WTC11 (cell line): ENCODE results near the gene SLC39A7. TPM values are rescaled to one million over a fixed set of nuclear protein-coding genes. Genes with fewer than 3 reads are reported as not detected.

ENCODE experiments used
- ATAC-seq: fragments of 200-7000 bp; cut with Tn5 transposase; 2 replicates; pipeline ENCODE4 v1.10.0; 2021; ENCODE audit warnings: mild to moderate bottlenecking, moderate library complexity
- CTCF ChIA-PET: fragments of 300-600 bp; sonication (Branson Sonifier 250); formaldehyde crosslinking; loops from one replicate; lab custom pipeline; 2021; ENCODE audit warnings: antibody characterized with exemption; lab: Charles Lee
- POLR2A ChIA-PET: fragments of 350-600 bp; sonication (Branson Sonifier 250); formaldehyde crosslinking; loops from one replicate; lab custom pipeline; 2021; ENCODE audit warnings: antibody characterized with exemption; lab: Charles Lee
- DNase-seq: peaks from one replicate; pipeline ENCODE4 v3.0.0; 2021; ENCODE audit warnings: low spot score
- H3K27ac Mint-ChIP-seq: 2 replicates; pipeline ENCODE4 v1.8.0; 2021; ENCODE audit warnings: mixed read lengths
- H3K27me3 Mint-ChIP-seq: 2 replicates; pipeline ENCODE4 v1.8.0; 2021; ENCODE audit warnings: low read depth, mild to moderate bottlenecking, moderate library complexity, mixed read lengths
- H3K36me3 Mint-ChIP-seq: 2 replicates; pipeline ENCODE4 v1.8.0; 2021; ENCODE audit warnings: mixed read lengths
- H3K4me1 Mint-ChIP-seq: 2 replicates; pipeline ENCODE4 v1.8.0; 2022; ENCODE audit warnings: mixed read lengths
- H3K4me3 Mint-ChIP-seq: 2 replicates; pipeline ENCODE4 v1.8.0; 2021; ENCODE audit warnings: mild to moderate bottlenecking, moderate library complexity, mixed read lengths
- H3K9me3 Mint-ChIP-seq: 2 replicates; pipeline ENCODE4 v1.8.0; 2021; ENCODE audit warnings: mixed read lengths
- ATF6 ChIP-seq: sonication (generic); formaldehyde crosslinking; IDR thresholded peaks from 2 replicates; pipeline ENCODE4 v1.8.1; 2023; ENCODE audit warnings: mild to moderate bottlenecking, missing genetic modification reagents
- CREB1 ChIP-seq: sonication (generic); formaldehyde crosslinking; IDR thresholded peaks from 2 replicates; pipeline ENCODE4 v1.8.0; 2023; ENCODE audit warnings: mild to moderate bottlenecking, missing genetic modification reagents
- EMX1 ChIP-seq: fragments of 250-450 bp; sonication (Bioruptor Pico); IDR thresholded peaks from 2 replicates; pipeline ENCODE4 v1.8.0; 2021; ENCODE audit warnings: mild to moderate bottlenecking
- ESRRA ChIP-seq: sonication (generic); formaldehyde crosslinking; IDR thresholded peaks from 2 replicates; pipeline ENCODE4 v1.8.1; 2022; ENCODE audit warnings: mild to moderate bottlenecking, missing genetic modification reagents, borderline replicate concordance
- FOXP1 ChIP-seq: sonication (generic); formaldehyde crosslinking; IDR thresholded peaks from 2 replicates; pipeline ENCODE4 v1.8.0; 2022; ENCODE audit warnings: missing genetic modification reagents, mild to moderate bottlenecking, moderate library complexity, borderline replicate concordance
- GRHL2 ChIP-seq: fragments of 250-450 bp; sonication (Bioruptor Pico); IDR thresholded peaks from 2 replicates; pipeline ENCODE4 v1.8.0; 2022; ENCODE audit warnings: mild to moderate bottlenecking, moderate library complexity; ENCODE audit not compliant: insufficient replicate concordance, severe bottlenecking
- HMGXB4 ChIP-seq: sonication (generic); formaldehyde crosslinking; IDR thresholded peaks from 2 replicates; pipeline ENCODE4 v1.8.1; 2023; ENCODE audit warnings: mild to moderate bottlenecking, moderate library complexity, missing genetic modification reagents
- JAZF1 ChIP-seq: fragments of 250-450 bp; sonication (Bioruptor Pico); IDR thresholded peaks from 2 replicates; pipeline ENCODE4 v1.9.0; 2021; ENCODE audit warnings: moderate library complexity, mild to moderate bottlenecking, inconsistent platforms
- MAX ChIP-seq: sonication (generic); formaldehyde crosslinking; IDR thresholded peaks from 2 replicates; pipeline ENCODE4 v1.8.0; 2022; ENCODE audit warnings: mild to moderate bottlenecking, missing genetic modification reagents
- OVOL2 ChIP-seq: fragments of 250-450 bp; sonication (Bioruptor Pico); IDR thresholded peaks from 2 replicates; pipeline ENCODE4 v1.9.0; 2021; ENCODE audit warnings: mild to moderate bottlenecking, borderline replicate concordance
- PRRX2 ChIP-seq: fragments of 250-450 bp; sonication (Bioruptor Pico); IDR thresholded peaks from 2 replicates; pipeline ENCODE4 v1.8.0; 2021; ENCODE audit warnings: mild to moderate bottlenecking
- RELA ChIP-seq: sonication (generic); formaldehyde crosslinking; IDR thresholded peaks from 2 replicates; pipeline ENCODE4 v1.8.1; 2022; ENCODE audit warnings: missing genetic modification reagents, mild to moderate bottlenecking, borderline replicate concordance
- STAT6 ChIP-seq: sonication (generic); formaldehyde crosslinking; conservative IDR thresholded peaks from 2 replicates; pipeline ENCODE4 v1.8.1; 2023; ENCODE audit warnings: mild to moderate bottlenecking, low read depth, missing genetic modification reagents, moderate library complexity
- USF1 ChIP-seq: sonication (generic); formaldehyde crosslinking; IDR thresholded peaks from 2 replicates; pipeline ENCODE4 v1.8.0; 2022; ENCODE audit warnings: mild to moderate bottlenecking, missing genetic modification reagents
- USF2 ChIP-seq: sonication (generic); formaldehyde crosslinking; IDR thresholded peaks from 2 replicates; pipeline ENCODE4 v1.8.1; 2023; ENCODE audit warnings: mild to moderate bottlenecking, missing genetic modification reagents, moderate library complexity
- ZNF263 ChIP-seq: sonication (generic); formaldehyde crosslinking; IDR thresholded peaks from 2 replicates; pipeline ENCODE4 v1.8.1; 2022; ENCODE audit warnings: low read depth, mild to moderate bottlenecking, moderate library complexity, missing genetic modification reagents
- ZNF396 ChIP-seq: fragments of 250-450 bp; sonication (Bioruptor Pico); IDR thresholded peaks from 2 replicates; pipeline ENCODE4 v1.8.0; 2021; ENCODE audit warnings: mild to moderate bottlenecking, moderate library complexity, borderline replicate concordance
- ZNF425 ChIP-seq: fragments of 250-450 bp; sonication (Bioruptor Pico); conservative IDR thresholded peaks from 2 replicates; pipeline ENCODE4 v1.9.0; 2021; ENCODE audit warnings: mild to moderate bottlenecking
- total RNA-seq: library from RNA; stranded (reverse); gene quantifications from 3 replicates; pipeline ENCODE4 v1.2.3, GENCODE V29; 2021

Gene SLC39A7
- total RNA-seq, 1 experiment from 2014 or later: 163 TPM

GRCh38 chr6:33168284-33168601 lies 32.4 kb upstream of the SLC39A7 start (continued):
- no peak for TF ChIP-seq ZNF425 (CRISPR knock-in tag)

- H3K36me3 Mint-ChIP-seq: no peaks in the 10 kb centered on the region
- H3K27me3 Mint-ChIP-seq: peaks cover 3% of the 10 kb centered on the region; the same call in 1 of the 2 replicates
- H3K4me1 Mint-ChIP-seq: 0 out of 2 replicates have a peak, but pooled peaks cover 5% of the 10 kb centered on the region
- ATAC-seq (no peak), DNase-seq (no peak)
- CTCF ChIA-PET: interaction anchor here (0.7 to 1.3 kb wide), 3 partner anchors 43 to 184 kb away, joined by 3 to 4 read pairs (median 4); no protein-coding TSS in a partner anchor
- H3K27ac Mint-ChIP-seq: no peak overlapping the region
- no peaks in the 10 kb centered on the region for H3K9me3 Mint-ChIP-seq
- H3K4me3 Mint-ChIP-seq: no peak overlapping the region
- POLR2A ChIA-PET: no interaction called here
- TF ChIP-seq MAX (CRISPR knock-in tag) (no peak), ESRRA (no peak), JAZF1 (CRISPR knock-in tag) (no peak), OVOL2 (CRISPR knock-in tag) (no peak), PRRX2 (CRISPR knock-in tag) (no peak), STAT6 (CRISPR knock-in tag) (no peak), USF2 (CRISPR knock-in tag) (no peak), CREB1 (CRISPR knock-in tag) (no peak), ZNF263 (no peak), RELA (CRISPR knock-in tag) (no peak), ATF6 (no peak)
Measured at GRCh38 chr6:33168639-33169038, 32.0 kb upstream of the SLC39A7 start.

GRCh38 chr6:33169291-33170175 lies 31.1 kb upstream of the SLC39A7 start:
- H3K27me3 Mint-ChIP-seq: no peaks in the 10 kb centered on the region; the same call in 1 of the 2 replicates
- no peak overlapping the region for H3K27ac Mint-ChIP-seq
- no peak overlapping the region for H3K4me3 Mint-ChIP-seq
- ChIA-PET POLR2A (no interaction called here), CTCF (interaction anchor here (0.7 to 1.3 kb wide), 2 partner anchors 44 to 185 kb away, joined by 4 read pairs; no protein-coding TSS in a partner anchor)
- DNase-seq (no peak), ATAC-seq (no peak)
- no peaks in the 10 kb centered on the region for H3K9me3 Mint-ChIP-seq
- H3K36me3 Mint-ChIP-seq: no peaks in the 10 kb centered on the region
- H3K4me1 Mint-ChIP-seq: 0 out of 2 replicates have a peak, but pooled peaks cover 3% of the 10 kb centered on the region
- TF ChIP-seq USF1 (CRISPR knock-in tag): no peak
- no peak for TF ChIP-seq HMGXB4 (CRISPR knock-in tag)
- no peak for TF ChIP-seq ZNF263
- TF ChIP-seq ZNF396 (CRISPR knock-in tag): no peak
- no peak for TF ChIP-seq GRHL2 (CRISPR knock-in tag)
- TF ChIP-seq OVOL2 (CRISPR knock-in tag): no peak
- no peak for TF ChIP-seq EMX1 (CRISPR knock-in tag)
- no peak for TF ChIP-seq FOXP1
- no peak for TF ChIP-seq CREB1 (CRISPR knock-in tag)
